NK-92 (cell line): ENCODE results near the gene NRGN.

Source experiments
- DNase-seq: peaks from one replicate; lab custom pipeline; 2025; ENCODE audit not compliant: unreplicated experiment; lab: John Stamatoyannopoulos, UW

The NRGN gene

DNA sequence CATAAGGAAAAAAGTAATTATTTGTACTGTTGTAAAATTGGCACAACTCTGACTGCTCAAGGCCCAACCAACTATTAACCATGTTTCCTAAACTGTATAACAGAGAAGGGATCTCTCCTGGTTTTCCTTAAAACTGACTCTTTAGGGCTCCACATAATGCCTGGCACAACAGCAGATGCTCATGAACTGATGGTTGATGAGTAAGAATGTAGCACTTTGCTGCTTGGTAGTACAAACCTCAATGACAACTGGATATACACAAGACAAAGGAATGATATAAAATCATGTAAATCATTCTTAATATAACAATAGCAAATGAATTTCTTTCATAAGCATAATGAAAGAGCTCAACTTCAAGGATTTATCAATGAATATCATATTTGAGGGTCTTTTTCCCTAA lies 48.8 kb downstream of the NRGN start:
- no peak for DNase-seq

- no peak for DNase-seq
Observed at GRCh38 chr11:124791626-124792341, 52.0 kb downstream of the NRGN start.

- DNase-seq: no peak
Observed at GRCh38 chr11:124793466-124794278, 53.9 kb downstream of the NRGN start.

DNA sequence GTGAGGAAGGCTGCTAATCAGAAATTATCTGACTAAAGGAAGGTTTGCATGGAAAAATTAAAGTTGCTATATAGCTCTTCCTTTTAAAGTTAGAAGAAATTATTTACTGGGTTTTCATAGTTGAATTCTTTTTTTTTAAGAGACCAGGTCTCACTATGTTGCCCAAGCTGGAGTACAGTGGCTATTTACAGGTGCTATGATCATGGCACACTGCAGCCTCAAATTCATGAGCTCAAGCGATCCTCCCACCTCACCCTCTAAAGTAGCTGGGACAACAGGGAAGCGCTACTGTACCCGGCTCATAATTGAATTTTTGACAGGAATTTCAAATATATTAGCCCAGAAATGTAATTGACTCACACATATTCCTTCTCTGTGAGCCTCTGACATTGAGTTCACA lies 56.6 kb downstream of the NRGN start:
- DNase-seq: no peak
